ENCODE measurements around the gene TENM3. TPM values are rescaled to one million over a fixed set of nuclear protein-coding genes. Genes with fewer than 3 reads are reported as not detected.

TENM3 gene
- total RNA-seq, 4 donors from 2014 or later, result 0.64 to 5.5 (median 2.1) TPM

DNA sequence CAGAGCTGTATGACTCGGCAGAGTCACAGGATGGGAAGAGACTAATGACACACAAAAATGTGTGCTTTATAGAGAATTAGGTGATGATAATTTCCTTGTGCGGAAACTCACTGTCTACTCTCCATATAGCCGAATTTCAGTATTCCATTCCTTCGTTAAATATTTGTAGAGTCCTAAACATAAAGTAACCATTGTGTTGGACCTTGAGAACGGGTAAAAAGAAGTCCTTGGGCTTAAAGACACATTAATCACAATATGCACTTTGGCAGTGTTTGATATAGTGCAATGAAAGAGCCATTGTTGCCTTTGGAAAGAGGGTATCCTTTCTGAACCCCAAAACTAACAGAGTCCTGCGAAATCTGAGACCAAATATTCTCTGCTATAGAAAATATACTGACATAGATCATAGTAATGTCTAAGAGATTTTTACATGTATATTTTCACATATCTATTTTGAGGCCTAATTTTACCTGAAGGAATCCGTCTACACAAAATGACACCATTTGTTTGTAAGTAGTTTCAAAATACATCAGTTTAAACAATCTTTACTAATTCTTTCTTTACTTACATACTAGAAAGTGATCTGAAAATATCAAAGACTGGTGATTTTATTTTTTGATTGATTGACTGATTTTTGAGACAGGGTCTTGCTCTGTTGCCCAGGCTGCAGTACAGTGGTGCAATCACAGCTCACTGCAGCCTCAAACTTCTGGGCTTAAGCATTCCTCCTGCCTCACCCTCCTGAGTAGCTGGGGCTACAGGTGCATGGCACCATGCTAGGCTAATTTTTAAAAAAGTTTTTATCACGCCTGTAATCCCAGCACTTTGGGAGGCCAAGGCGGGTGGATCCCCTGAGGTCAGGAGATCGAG, 377.1 kb downstream of the TENM3 start:
- TF ChIP-seq POLR2A (IDR thresholded peaks at IDR 0.05), result no peak
- TF ChIP-seq, protein P1, sequence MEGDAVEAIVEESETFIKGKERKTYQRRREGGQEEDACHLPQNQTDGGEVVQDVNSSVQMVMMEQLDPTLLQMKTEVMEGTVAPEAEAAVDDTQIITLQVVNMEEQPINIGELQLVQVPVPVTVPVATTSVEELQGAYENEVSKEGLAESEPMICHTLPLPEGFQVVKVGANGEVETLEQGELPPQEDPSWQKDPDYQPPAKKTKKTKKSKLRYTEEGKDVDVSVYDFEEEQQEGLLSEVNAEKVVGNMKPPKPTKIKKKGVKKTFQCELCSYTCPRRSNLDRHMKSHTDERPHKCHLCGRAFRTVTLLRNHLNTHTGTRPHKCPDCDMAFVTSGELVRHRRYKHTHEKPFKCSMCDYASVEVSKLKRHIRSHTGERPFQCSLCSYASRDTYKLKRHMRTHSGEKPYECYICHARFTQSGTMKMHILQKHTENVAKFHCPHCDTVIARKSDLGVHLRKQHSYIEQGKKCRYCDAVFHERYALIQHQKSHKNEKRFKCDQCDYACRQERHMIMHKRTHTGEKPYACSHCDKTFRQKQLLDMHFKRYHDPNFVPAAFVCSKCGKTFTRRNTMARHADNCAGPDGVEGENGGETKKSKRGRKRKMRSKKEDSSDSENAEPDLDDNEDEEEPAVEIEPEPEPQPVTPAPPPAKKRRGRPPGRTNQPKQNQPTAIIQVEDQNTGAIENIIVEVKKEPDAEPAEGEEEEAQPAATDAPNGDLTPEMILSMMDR (IDR thresholded peaks at IDR 0.05), result no peak
- Histone ChIP-seq H3K36me3 (no peaks in the 10 kb centered on the region), H3K27me3 (no peaks in the 10 kb centered on the region), H3K4me3 (no peak overlapping the region), H3K27ac (no peak overlapping the region), H3K4me1 (no peaks in the 10 kb centered on the region), H3K9me3 (no peaks in the 10 kb centered on the region)
- WGBS, 2 donors, result 77 to 81% methylated on average over 8 to 10 of the region's 10 CpGs
- intact Hi-C loops (cut with DNase I), result no loop called here
- DNase-seq, result no peak

DNA sequence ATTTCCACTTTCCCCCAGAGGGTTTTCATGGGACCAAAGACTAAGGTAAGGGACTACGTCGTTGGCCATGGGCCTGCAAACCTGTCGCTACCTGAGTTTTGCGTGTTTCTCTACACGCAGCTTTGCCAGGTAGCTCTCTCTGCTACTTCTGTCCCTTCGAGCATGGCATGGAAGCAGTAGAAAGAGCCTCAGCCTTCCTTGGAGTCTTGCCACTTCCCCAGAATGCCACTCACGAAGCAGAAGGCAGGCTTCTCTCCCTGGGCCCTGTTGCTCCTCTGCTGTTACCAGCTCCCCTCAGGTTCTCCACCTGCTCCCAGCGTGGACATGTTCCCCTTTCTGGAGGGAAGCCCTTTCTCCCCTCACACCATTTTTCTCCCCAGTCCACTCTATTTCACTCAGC, 381.1 kb downstream of the TENM3 start:
- TF ChIP-seq, protein P1 (IDR thresholded peaks at IDR 0.05), result no peak
- no peak for TF ChIP-seq POLR2A (IDR thresholded peaks at IDR 0.05)
- 71 to 73% methylated on average over 5 to 8 of the region's 8 CpGs for whole genome bisulfite sequencing, 2 donors
- Histone ChIP-seq H3K4me3 (no peak overlapping the region), H3K27me3 (no peaks in the 10 kb centered on the region), H3K9me3 (no peaks in the 10 kb centered on the region), H3K36me3 (no peaks in the 10 kb centered on the region), H3K4me1 (no peaks in the 10 kb centered on the region), H3K27ac (no peak overlapping the region)
- intact Hi-C loops (cut with DNase I), result no loop called here
- DNase-seq, result no peak

DNA sequence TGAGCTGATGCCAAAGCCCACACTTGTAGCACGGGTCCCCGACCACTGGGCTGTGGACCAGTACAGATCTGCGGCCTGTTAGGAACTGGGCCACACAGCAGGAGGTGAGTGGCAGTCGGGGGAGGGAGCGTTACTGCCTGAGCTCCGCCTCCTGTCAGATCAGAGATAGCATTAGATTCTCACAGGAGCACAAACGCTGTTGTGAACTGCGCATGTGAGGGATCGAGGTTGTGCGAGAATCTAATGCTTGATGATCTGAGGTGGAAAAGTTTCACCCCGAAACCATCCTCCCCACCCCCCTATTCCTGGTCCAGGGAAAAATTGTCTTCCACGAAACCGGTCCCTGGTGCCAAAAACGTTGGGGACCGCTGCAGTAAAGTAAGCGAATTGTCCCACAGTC, 382.0 kb downstream of the TENM3 start:
- H3K27me3 ChIP-seq, result no peaks in the 10 kb centered on the region
- TF ChIP-seq, protein P1 (IDR thresholded peaks at IDR 0.05), result no peak
- TF ChIP-seq POLR2A (IDR thresholded peaks at IDR 0.05), result no peak
- 81 to 90% methylated on average over 15 of the region's 16 CpGs for WGBS, 2 donors
- no peaks in the 10 kb centered on the region for H3K36me3 ChIP-seq
- no peaks in the 10 kb centered on the region for H3K4me1 ChIP-seq
- intact Hi-C loops (cut with DNase I), result no loop called here
- H3K9me3 ChIP-seq, result no peaks in the 10 kb centered on the region
- H3K27ac ChIP-seq, result no peak overlapping the region
- DNase-seq, result no peak
- no peak overlapping the region for H3K4me3 ChIP-seq

DNA sequence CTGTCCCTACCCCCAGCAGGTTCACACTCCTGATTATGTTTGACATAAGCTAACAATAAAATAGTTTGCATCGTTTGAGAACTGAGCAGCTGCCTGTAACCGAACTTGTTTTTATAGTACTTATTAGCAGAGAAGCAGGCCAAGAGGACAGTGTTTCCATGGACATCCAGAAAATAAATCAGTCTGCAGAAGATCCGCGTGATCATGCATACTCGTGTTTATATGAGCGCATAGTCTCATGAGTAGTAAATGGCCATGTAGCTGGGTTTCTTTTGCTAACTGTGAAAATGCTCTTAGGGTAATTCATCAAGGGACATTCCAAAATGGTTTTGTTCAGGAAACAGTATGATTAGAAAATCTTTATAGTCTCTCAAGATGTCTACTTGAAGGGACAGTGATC, 384.8 kb downstream of the TENM3 start:
- DNase-seq, result no peak
- H3K36me3 ChIP-seq, result no peaks in the 10 kb centered on the region
- H3K4me1 ChIP-seq, result no peaks in the 10 kb centered on the region
- TF ChIP-seq, protein P1 (IDR thresholded peaks at IDR 0.05), result no peak
- H3K27ac ChIP-seq, result no peak overlapping the region
- H3K9me3 ChIP-seq, result no peaks in the 10 kb centered on the region
- H3K27me3 ChIP-seq, result no peaks in the 10 kb centered on the region
- H3K4me3 ChIP-seq, result no peak overlapping the region
- WGBS, 2 donors, result 75% methylated on average over 6 of the region's 6 CpGs
- intact Hi-C loops (cut with DNase I), result no loop called here

DNA sequence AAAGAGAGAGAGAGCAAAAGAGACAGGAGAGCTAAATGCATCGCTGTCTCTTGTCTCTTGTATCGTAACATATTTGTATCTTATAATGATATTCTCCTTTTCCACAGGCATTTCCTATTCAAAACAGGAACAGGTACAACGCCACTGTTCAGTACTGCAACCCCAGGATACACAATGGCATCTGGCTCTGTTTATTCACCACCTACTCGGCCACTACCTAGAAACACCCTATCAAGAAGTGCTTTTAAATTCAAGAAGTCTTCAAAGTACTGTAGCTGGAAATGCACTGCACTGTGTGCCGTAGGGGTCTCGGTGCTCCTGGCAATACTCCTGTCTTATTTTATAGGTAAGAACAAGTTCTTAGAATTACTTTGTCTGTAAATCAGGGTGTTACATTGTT, 385.3 kb downstream of the TENM3 start:
- WGBS, 2 donors, result 81 to 84% methylated on average over 6 of the region's 6 CpGs
- DNase-seq, result no peak
- no peaks in the 10 kb centered on the region for H3K4me1 ChIP-seq

More for the DNA sequence above, 385.3 kb downstream of the TENM3 start:
- Histone ChIP-seq H3K27ac (no peak overlapping the region), H3K4me3 (no peak overlapping the region), H3K36me3 (no peaks in the 10 kb centered on the region), H3K9me3 (no peaks in the 10 kb centered on the region), H3K27me3 (no peaks in the 10 kb centered on the region)
- intact Hi-C loops (cut with DNase I), result no loop called here
- no peak for TF ChIP-seq POLR2A (IDR thresholded peaks at IDR 0.05)
- TF ChIP-seq, protein P1 (IDR thresholded peaks at IDR 0.05), result no peak

Measured in esophagus squamous epithelium (tissue), 5 donors.